ENCODE data around the gene SLC49A3. TPM values are rescaled to one million over a fixed set of nuclear protein-coding genes. Genes with fewer than 3 reads are reported as not detected.

SLC49A3 gene
- total and polyA plus RNA-seq, 10 of the 15 experiments (the other 5 are each of a cell fraction or from before 2014, with no cell fraction given), result 0.09 to 0.85 (median 0.18) TPM; not detected in 4

GRCh38 chr4:649751-650310 lies 39.1 kb downstream of the SLC49A3 start:
- H3K27me3 ChIP-seq (replicated peaks in 1 of 2; ENCODE audit: control insufficient read depth in 2 of 2, insufficient read depth in 2 of 2, low read length in 1 of 2), result no peaks in the 10 kb centered on the region
- DNase-seq (ENCODE audit: low read depth, low spot score) (no peak), ATAC-seq (no peak), FAIRE-seq (no peak)
- H3K9me3 ChIP-seq (replicated peaks; ENCODE audit: control insufficient read depth, insufficient read depth, low read length), result no peaks in the 10 kb centered on the region; the same call in 2 of the 3 replicates
- no peak overlapping the region for H3K4me2 ChIP-seq (ENCODE audit: control insufficient read depth, insufficient read depth)
- no peak overlapping the region for H3K9ac ChIP-seq (ENCODE audit: control insufficient read depth, insufficient read depth, low read length)
- no peaks in the 10 kb centered on the region for H3K4me1 ChIP-seq (ENCODE audit: control insufficient read depth, insufficient read depth, low read length)
- POLR2A ChIA-PET, result no interaction called here
- no peak overlapping the region for H2AFZ ChIP-seq (ENCODE audit: control insufficient read depth, low read depth, low read length)
- no peaks in the 10 kb centered on the region for H3K79me2 ChIP-seq (ENCODE audit: control insufficient read depth, insufficient read depth, low read length)
- no peak overlapping the region for H3K27ac ChIP-seq (ENCODE audit: control insufficient read depth, insufficient read depth)
- TF ChIP-seq TCF12 (IDR thresholded peaks at IDR 0.05; ENCODE audit: low read depth, low read length) (no peak), BCLAF1 (IDR thresholded peaks at IDR 0.05) (no peak), NFYA (IDR thresholded peaks at IDR 0.05; ENCODE audit: borderline replicate concordance, low read depth, low read length) (no peak), POLR2A (IDR thresholded peaks at IDR 0.05; ENCODE audit: low read depth, low read length) (no peak), ATF3 (IDR thresholded peaks at IDR 0.05; ENCODE audit: borderline replicate concordance, extremely low read depth, low read depth, low read length) (no peak)
- SMC1A ChIA-PET (ENCODE audit: uncharacterized antibody, unreplicated experiment), result no interaction called here
- BruUV-seq (replicated peaks), result no TSS peak
- no peaks in the 10 kb centered on the region for H3K36me3 ChIP-seq (ENCODE audit: control insufficient read depth in 2 of 2, insufficient read depth in 2 of 2, low read length in 1 of 2)
- H3K4me3 ChIP-seq, result no peak overlapping the region
- 22% methylated on average over 13 of the region's 13 CpGs for WGBS (ENCODE audit: insufficient coverage, insufficient replicate concordance, low lambda C conversion rate, missing lambda C conversion rate)
- CTCF ChIA-PET, result interaction anchor here (0.7 kb wide), 1 partner anchor 51 kb away, joined by 3 read pairs; no protein-coding TSS in a partner anchor
- RAD21 ChIA-PET (ENCODE audit: unreplicated experiment), result no interaction called here
- intact Hi-C loops (cut with micrococcal nuclease; ENCODE audit: unreplicated experiment), result no loop called here
- H4K20me1 ChIP-seq (ENCODE audit: control insufficient read depth, insufficient read depth), result no peaks in the 10 kb centered on the region
- in situ Hi-C loops (cut with MboI), result no loop called here

All from GM12878 (cell line).